HEK293 (cell line): ENCODE measurements around the gene DOK1.

Experiments used
- CTCF ChIP-seq: fragments of 450-650 bp; formaldehyde crosslinking; IDR thresholded peaks from 2 replicates; pipeline ENCODE4 v1.5.1; 2016; ENCODE audit warnings: missing biosample characterization, missing genetic modification characterization
- REPIN1 ChIP-seq: fragments of 450-650 bp; formaldehyde crosslinking; IDR thresholded peaks from 2 replicates; pipeline ENCODE4 v1.5.1; 2017; ENCODE audit warnings: missing biosample characterization, missing genetic modification characterization, low read depth
- SP2 ChIP-seq: fragments of 450-650 bp; formaldehyde crosslinking; IDR thresholded peaks from 2 replicates; pipeline ENCODE4 v1.5.1; 2016; ENCODE audit warnings: missing biosample characterization, missing genetic modification characterization
- TCF7L2 ChIP-seq: IDR thresholded peaks from 2 replicates; pipeline ENCODE4 v1.6.1; 2011; ENCODE audit warnings: low read depth, mild to moderate bottlenecking, inconsistent platforms, low read length, moderate library complexity, borderline replicate concordance
- YY1 ChIP-seq: fragments of 450-650 bp; formaldehyde crosslinking; IDR thresholded peaks from 2 replicates; pipeline ENCODE4 v1.5.1; 2018; ENCODE audit warnings: missing biosample characterization, missing genetic modification characterization
- ZFP41 ChIP-seq: fragments of 450-650 bp; formaldehyde crosslinking; IDR thresholded peaks from 2 replicates; pipeline ENCODE4 v1.5.1; 2016; ENCODE audit warnings: missing biosample characterization, missing genetic modification characterization, borderline replicate concordance
- ZNF362 ChIP-seq: fragments of 450-650 bp; formaldehyde crosslinking; IDR thresholded peaks from 2 replicates; pipeline ENCODE4 v1.5.1; 2016; ENCODE audit warnings: missing biosample characterization, missing genetic modification characterization
- ZNF366 ChIP-seq: fragments of 450-650 bp; formaldehyde crosslinking; conservative IDR thresholded peaks from 2 replicates; pipeline ENCODE4 v1.5.1; 2016; ENCODE audit warnings: missing biosample characterization, missing genetic modification characterization
- ZNF514 ChIP-seq: fragments of 450-650 bp; formaldehyde crosslinking; IDR thresholded peaks from 2 replicates; pipeline ENCODE4 v1.5.1; 2016; ENCODE audit warnings: missing biosample characterization, missing genetic modification characterization
- ZNF830 ChIP-seq: fragments of 450-650 bp; IDR thresholded peaks from 2 replicates; pipeline ENCODE4 v1.5.0; 2018; ENCODE audit warnings: missing biosample characterization, missing genetic modification characterization, low read depth, mild to moderate bottlenecking, moderate library complexity

- TF ChIP-seq ZFP41 (no peak), CTCF (no peak), TCF7L2 (no peak), REPIN1 (tag by site-specific recombination) (no peak), ZNF362 (no peak), ZNF366 (tag by site-specific recombination) (no peak), ZNF830 (tag by site-specific recombination) (no peak), ZNF514 (tag by site-specific recombination) (no peak), SP2 (no peak), YY1 (tag by site-specific recombination) (no peak)
Observed at GRCh38 chr2:74603282-74604000, 48.9 kb downstream of the DOK1 start.
